ENCODE results near the gene ZCCHC13. TPM values are rescaled to one million over a fixed set of nuclear protein-coding genes. Genes with fewer than 3 reads are reported as not detected.
"Not testable (repeated sequence)": the region's sequence is repeated elsewhere in the genome, so short reads cannot be mapped to it uniquely, and the experiment has no call there.

The ZCCHC13 gene
- polyA plus RNA-seq (2012; ENCODE audit: low read depth, missing spikeins) = not detected

GRCh38 chrX:74304016-74304415 is at the start of gene ZCCHC13:
ZCCHC13 (plus strand) TSS chrX:74304180; CDS start chrX:74304267, 87 bp downstream.
- FAIRE-seq (no peak), DNase-seq (ENCODE audit: insufficient read length, low spot score) (no peak)
- TF ChIP-seq PAX5 (IDR thresholded peaks at IDR 0.05; ENCODE audit: insufficient read depth, low read length, severe bottlenecking) (no peak), POLR2A (IDR thresholded peaks at IDR 0.05; ENCODE audit: low read depth, low read length) (no peak), SPI1 (IDR thresholded peaks at IDR 0.05; ENCODE audit: low read depth, low read length) (no peak), POLR2AphosphoS5 (IDR thresholded peaks at IDR 0.05; ENCODE audit: low read depth, low read length) (no peak), POU2F2 (IDR thresholded peaks at IDR 0.05; ENCODE audit: low read depth, low read length) (no peak), TAF1 (IDR thresholded peaks at IDR 0.05; ENCODE audit: low read depth, low read length) (no peak)

- not testable (repeated sequence) for DNase-seq (ENCODE audit: insufficient read length, low spot score); FAIRE-seq
These were observed 45.9 kb upstream of the ZCCHC13 start for GRCh38 chrX:74258111-74258510.

DNA sequence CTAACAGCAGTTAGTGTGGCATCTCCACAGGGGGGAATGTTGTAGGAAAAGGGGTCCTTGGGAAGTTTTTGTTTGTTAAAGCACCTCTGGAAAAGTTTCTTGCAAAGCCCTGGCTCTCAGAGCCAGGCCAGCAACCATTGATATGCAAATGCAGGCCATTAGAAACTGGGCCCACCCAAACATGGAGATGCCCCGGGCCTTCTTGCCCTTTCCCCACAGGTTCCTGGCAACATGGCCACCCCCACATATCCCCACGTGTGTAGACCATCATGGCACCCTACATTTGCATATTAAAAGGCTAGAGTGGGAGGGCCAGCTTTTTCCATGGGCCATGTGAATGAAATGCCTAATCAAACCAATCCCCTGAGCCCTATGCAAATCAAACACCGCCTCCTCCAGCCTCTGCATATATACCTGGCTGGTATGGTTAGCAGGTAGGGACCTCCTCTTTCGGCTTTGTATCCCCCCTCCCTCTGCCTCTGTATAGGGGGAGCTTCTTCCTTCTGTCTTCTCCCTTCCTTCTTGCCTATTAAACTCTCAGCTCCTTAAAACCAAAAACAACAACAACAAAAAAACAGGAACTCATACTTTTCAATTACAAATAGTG is 44.0 kb upstream of the ZCCHC13 start:
- DNase-seq (ENCODE audit: insufficient read length, low spot score) = no peak

GRCh38 chrX:74262452-74263209 is 41.3 kb upstream of the ZCCHC13 start:
- DNase-seq (ENCODE audit: insufficient read length, low spot score) (no peak), FAIRE-seq (no peak)
- no peak for TF ChIP-seq POU2F2 (IDR thresholded peaks at IDR 0.05; ENCODE audit: low read depth, low read length)
- TF ChIP-seq PAX5 (IDR thresholded peaks at IDR 0.05; ENCODE audit: insufficient read depth, low read length, severe bottlenecking) = no peak
- no peak for TF ChIP-seq POLR2AphosphoS5 (IDR thresholded peaks at IDR 0.05; ENCODE audit: low read depth, low read length)
- no peak for TF ChIP-seq TAF1 (IDR thresholded peaks at IDR 0.05; ENCODE audit: low read depth, low read length)
- no peak for TF ChIP-seq POLR2A (IDR thresholded peaks at IDR 0.05; ENCODE audit: low read depth, low read length)
- TF ChIP-seq SPI1 (IDR thresholded peaks at IDR 0.05; ENCODE audit: low read depth, low read length) = no peak

More for the DNA sequence above, 44.0 kb upstream of the ZCCHC13 start:
- TF ChIP-seq POLR2AphosphoS5 (IDR thresholded peaks at IDR 0.05; ENCODE audit: low read depth, low read length) (no peak), POU2F2 (IDR thresholded peaks at IDR 0.05; ENCODE audit: low read depth, low read length) (no peak), SPI1 (IDR thresholded peaks at IDR 0.05; ENCODE audit: low read depth, low read length) (no peak), POLR2A (IDR thresholded peaks at IDR 0.05; ENCODE audit: low read depth, low read length) (no peak), TAF1 (IDR thresholded peaks at IDR 0.05; ENCODE audit: low read depth, low read length) (no peak), PAX5 (IDR thresholded peaks at IDR 0.05; ENCODE audit: insufficient read depth, low read length, severe bottlenecking) (no peak)
- FAIRE-seq = no peak

- no peak for FAIRE-seq
- TF ChIP-seq POLR2A (IDR thresholded peaks at IDR 0.05; ENCODE audit: low read depth, low read length) (no peak), POLR2AphosphoS5 (IDR thresholded peaks at IDR 0.05; ENCODE audit: low read depth, low read length) (no peak), SPI1 (IDR thresholded peaks at IDR 0.05; ENCODE audit: low read depth, low read length) (no peak), POU2F2 (IDR thresholded peaks at IDR 0.05; ENCODE audit: low read depth, low read length) (no peak), TAF1 (IDR thresholded peaks at IDR 0.05; ENCODE audit: low read depth, low read length) (no peak), PAX5 (IDR thresholded peaks at IDR 0.05; ENCODE audit: insufficient read depth, low read length, severe bottlenecking) (no peak)
These were observed 33.6 kb upstream of the ZCCHC13 start for GRCh38 chrX:74270393-74270792.

DNA sequence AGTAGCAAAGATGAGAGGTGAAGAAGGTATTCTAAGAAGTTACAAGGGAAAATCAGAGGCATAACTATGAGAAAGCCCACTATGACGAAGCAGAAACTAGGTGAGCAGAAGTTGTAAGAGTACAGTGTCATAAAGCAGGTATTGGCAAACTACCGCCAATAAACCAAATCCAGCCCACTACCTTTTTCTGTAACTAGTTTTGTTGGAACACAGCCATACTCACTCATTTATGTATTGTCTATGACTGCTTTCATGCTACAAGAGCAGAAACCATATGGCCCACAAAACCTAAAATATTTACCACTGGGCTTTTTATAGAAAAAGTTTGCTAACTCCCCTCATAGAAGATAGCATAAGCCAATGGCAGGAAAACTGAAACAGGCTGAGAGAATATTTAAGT is 31.8 kb upstream of the ZCCHC13 start:
- TF ChIP-seq POLR2A (IDR thresholded peaks at IDR 0.05; ENCODE audit: low read depth, low read length) (no peak), POU2F2 (IDR thresholded peaks at IDR 0.05; ENCODE audit: low read depth, low read length) (no peak), PAX5 (IDR thresholded peaks at IDR 0.05; ENCODE audit: insufficient read depth, low read length, severe bottlenecking) (no peak), SPI1 (IDR thresholded peaks at IDR 0.05; ENCODE audit: low read depth, low read length) (no peak), TAF1 (IDR thresholded peaks at IDR 0.05; ENCODE audit: low read depth, low read length) (no peak), POLR2AphosphoS5 (IDR thresholded peaks at IDR 0.05; ENCODE audit: low read depth, low read length) (no peak)
- FAIRE-seq (no peak), DNase-seq (ENCODE audit: insufficient read length, low spot score) (no peak)

More at GRCh38 chrX:74270393-74270792, 33.6 kb upstream of the ZCCHC13 start:
- DNase-seq (ENCODE audit: insufficient read length, low spot score) = no peak

DNA sequence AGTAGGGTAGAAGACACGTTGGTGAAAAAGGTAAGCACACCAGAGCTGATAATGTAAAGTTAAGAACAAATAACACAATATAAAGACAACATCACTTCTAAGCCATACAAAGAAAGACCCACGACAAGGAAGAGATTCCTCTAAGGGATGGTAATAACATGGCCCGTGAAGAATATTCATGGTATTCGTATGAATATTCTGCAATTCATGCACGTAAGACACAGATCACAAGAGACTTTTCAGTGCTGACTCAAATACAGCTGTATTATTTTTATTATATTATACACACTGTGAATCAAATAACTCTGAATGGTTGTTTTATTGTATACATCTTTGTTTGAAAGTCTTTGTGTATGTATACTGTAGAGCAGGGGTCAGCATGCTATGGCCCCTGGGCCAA is 29.5 kb upstream of the ZCCHC13 start:
- FAIRE-seq = no peak
- TF ChIP-seq PAX5 (IDR thresholded peaks at IDR 0.05; ENCODE audit: insufficient read depth, low read length, severe bottlenecking) = no peak
- no peak for TF ChIP-seq POLR2A (IDR thresholded peaks at IDR 0.05; ENCODE audit: low read depth, low read length)
- no peak for TF ChIP-seq POLR2AphosphoS5 (IDR thresholded peaks at IDR 0.05; ENCODE audit: low read depth, low read length)
- TF ChIP-seq POU2F2 (IDR thresholded peaks at IDR 0.05; ENCODE audit: low read depth, low read length) = no peak
- TF ChIP-seq TAF1 (IDR thresholded peaks at IDR 0.05; ENCODE audit: low read depth, low read length) = no peak
- TF ChIP-seq SPI1 (IDR thresholded peaks at IDR 0.05; ENCODE audit: low read depth, low read length) = no peak
- no peak for DNase-seq (ENCODE audit: insufficient read length, low spot score)

DNA sequence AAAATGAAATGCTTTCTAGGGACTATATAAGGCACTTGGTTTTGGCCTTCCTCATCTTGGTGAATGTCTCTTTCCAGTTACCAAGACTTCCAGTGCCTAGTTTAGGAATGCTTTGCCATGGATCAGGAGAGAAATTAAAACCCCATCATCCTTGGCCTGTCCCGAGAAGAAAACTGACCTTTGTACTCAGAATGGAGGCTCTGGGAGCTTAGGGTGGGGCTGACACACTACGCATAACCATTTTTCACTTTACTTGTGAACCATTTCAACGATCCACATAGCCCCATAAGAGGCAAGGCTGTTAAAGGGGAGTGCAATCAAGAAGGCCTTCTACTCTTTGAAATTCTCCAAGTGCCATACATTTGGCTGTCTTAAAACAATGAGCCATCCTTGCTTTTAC is 26.7 kb upstream of the ZCCHC13 start:
- TF ChIP-seq PAX5 (IDR thresholded peaks at IDR 0.05; ENCODE audit: insufficient read depth, low read length, severe bottlenecking) (no peak), POU2F2 (IDR thresholded peaks at IDR 0.05; ENCODE audit: low read depth, low read length) (no peak), SPI1 (IDR thresholded peaks at IDR 0.05; ENCODE audit: low read depth, low read length) (no peak), POLR2AphosphoS5 (IDR thresholded peaks at IDR 0.05; ENCODE audit: low read depth, low read length) (no peak)
- no peak for DNase-seq (ENCODE audit: insufficient read length, low spot score)
- no peak for FAIRE-seq

- TF ChIP-seq PAX5 (IDR thresholded peaks at IDR 0.05; ENCODE audit: insufficient read depth, low read length, severe bottlenecking) (no peak), TAF1 (IDR thresholded peaks at IDR 0.05; ENCODE audit: low read depth, low read length) (no peak)
- DNase-seq (ENCODE audit: insufficient read length, low spot score) = no peak
- FAIRE-seq = no peak
These were observed 26.1 kb upstream of the ZCCHC13 start for GRCh38 chrX:74277846-74278245.

- DNase-seq (ENCODE audit: insufficient read length, low spot score) = no peak
- peak; percentile 50 for FAIRE-seq
- TF ChIP-seq SPI1 (IDR thresholded peaks at IDR 0.05; ENCODE audit: low read depth, low read length) (peak; percentile 75), PAX5 (IDR thresholded peaks at IDR 0.05; ENCODE audit: insufficient read depth, low read length, severe bottlenecking) (no peak), POU2F2 (IDR thresholded peaks at IDR 0.05; ENCODE audit: low read depth, low read length) (no peak), POLR2A (IDR thresholded peaks at IDR 0.05; ENCODE audit: low read depth, low read length) (no peak), TAF1 (IDR thresholded peaks at IDR 0.05; ENCODE audit: low read depth, low read length) (no peak)
These were observed 23.2 kb upstream of the ZCCHC13 start for GRCh38 chrX:74280759-74281158.
